Keratinocyte (primary cell): ENCODE results near the gene TMEM54.

Experiments used
- CTCF ChIP-seq, 3 experiments: IDR thresholded peaks in 1 of 3; conservative IDR thresholded peaks in 1 of 3; optimal IDR thresholded peaks in 1 of 3; 2 replicates in 2 of 3; 3 replicates in 1 of 3; pipeline versions ENCODE3 to v1.5.1; 2011; ENCODE audit warnings: low read length in 3 of 3, mild to moderate bottlenecking in 3 of 3, moderate library complexity in 2 of 3, control low read depth in 1 of 3, inconsistent platforms in 1 of 3; ENCODE audit not compliant: insufficient read depth in 2 of 3; ENCODE audit errors: extremely low read depth in 1 of 3
- EZH2 ChIP-seq: IDR thresholded peaks from one replicate; pipeline ENCODE4 v1.6.1; 2012; ENCODE audit warnings: inconsistent platforms, mild to moderate bottlenecking, low read length, moderate library complexity

GRCh38 chr1:32867671-32868070 lies 33.5 kb downstream of the TMEM54 start:
- no peak for TF ChIP-seq CTCF (optimal IDR thresholded peaks at IDR 0.05 in 1 of 3, IDR thresholded peaks at IDR 0.05 in 1 of 3, conservative IDR thresholded peaks at IDR 0.05 in 1 of 3; ENCODE audit: extremely low read depth in 1 of 3, insufficient read depth in 2 of 3, low read length in 3 of 3)
- no peak for TF ChIP-seq EZH2
